Ishikawa (cell line): ENCODE measurements around the gene LUZP2.

Experiments used
- CEBPB ChIP-seq: IDR thresholded peaks from 2 replicates; pipeline ENCODE4 v1.6.1; 2012
- CREB1 ChIP-seq: IDR thresholded peaks from 2 replicates; pipeline ENCODE4 v1.6.1; 2012; ENCODE audit warnings: low read depth
- EP300 ChIP-seq: IDR thresholded peaks from 2 replicates; pipeline ENCODE4 v1.6.1; 2012; ENCODE audit warnings: borderline replicate concordance
- FOXM1 ChIP-seq: IDR thresholded peaks from 2 replicates; pipeline ENCODE4 v1.6.1; 2012; ENCODE audit warnings: low read depth, borderline replicate concordance
- RAD21 ChIP-seq: IDR thresholded peaks from 2 replicates; pipeline ENCODE4 v1.6.1; 2012; ENCODE audit warnings: low read depth
- TAF1 ChIP-seq: IDR thresholded peaks from 2 replicates; pipeline ENCODE4 v1.6.1; 2012; ENCODE audit warnings: low read depth, mild to moderate bottlenecking
- TEAD4 ChIP-seq: IDR thresholded peaks from 2 replicates; pipeline ENCODE4 v1.6.1; 2012
- TF ChIP-seq, protein P1 (sequence below): IDR thresholded peaks from 2 replicates; pipeline ENCODE4 v1.6.1; 2012; ENCODE audit warnings: low read depth, mild to moderate bottlenecking
- TF ChIP-seq, protein P2 (sequence below): IDR thresholded peaks from 2 replicates; pipeline ENCODE4 v1.6.1; 2012

DNA sequence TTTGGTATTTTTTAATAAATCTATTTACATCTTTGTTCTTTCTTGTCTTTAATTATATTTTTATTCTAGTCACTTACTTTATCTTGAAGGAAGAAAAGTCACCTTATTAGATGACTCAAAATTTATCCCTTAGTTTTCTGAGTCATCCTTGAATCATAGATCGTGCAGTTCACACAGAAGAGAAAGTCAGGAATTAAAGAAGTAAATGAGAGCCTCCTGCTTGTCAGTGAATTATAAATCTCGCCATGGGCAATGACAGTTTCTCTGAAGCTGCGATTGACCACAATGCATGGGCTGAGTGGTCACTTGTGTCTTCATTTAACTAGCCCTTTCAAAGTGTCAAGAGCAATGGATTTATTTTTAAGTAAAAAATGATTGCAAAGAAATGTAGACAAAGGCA is 91.2 kb downstream of the LUZP2 start:
- TF ChIP-seq RAD21 (no peak), EP300 (no peak), TAF1 (no peak), CEBPB (no peak), CREB1 (no peak), TEAD4 (no peak), FOXM1 (no peak)
- TF ChIP-seq, protein P1, sequence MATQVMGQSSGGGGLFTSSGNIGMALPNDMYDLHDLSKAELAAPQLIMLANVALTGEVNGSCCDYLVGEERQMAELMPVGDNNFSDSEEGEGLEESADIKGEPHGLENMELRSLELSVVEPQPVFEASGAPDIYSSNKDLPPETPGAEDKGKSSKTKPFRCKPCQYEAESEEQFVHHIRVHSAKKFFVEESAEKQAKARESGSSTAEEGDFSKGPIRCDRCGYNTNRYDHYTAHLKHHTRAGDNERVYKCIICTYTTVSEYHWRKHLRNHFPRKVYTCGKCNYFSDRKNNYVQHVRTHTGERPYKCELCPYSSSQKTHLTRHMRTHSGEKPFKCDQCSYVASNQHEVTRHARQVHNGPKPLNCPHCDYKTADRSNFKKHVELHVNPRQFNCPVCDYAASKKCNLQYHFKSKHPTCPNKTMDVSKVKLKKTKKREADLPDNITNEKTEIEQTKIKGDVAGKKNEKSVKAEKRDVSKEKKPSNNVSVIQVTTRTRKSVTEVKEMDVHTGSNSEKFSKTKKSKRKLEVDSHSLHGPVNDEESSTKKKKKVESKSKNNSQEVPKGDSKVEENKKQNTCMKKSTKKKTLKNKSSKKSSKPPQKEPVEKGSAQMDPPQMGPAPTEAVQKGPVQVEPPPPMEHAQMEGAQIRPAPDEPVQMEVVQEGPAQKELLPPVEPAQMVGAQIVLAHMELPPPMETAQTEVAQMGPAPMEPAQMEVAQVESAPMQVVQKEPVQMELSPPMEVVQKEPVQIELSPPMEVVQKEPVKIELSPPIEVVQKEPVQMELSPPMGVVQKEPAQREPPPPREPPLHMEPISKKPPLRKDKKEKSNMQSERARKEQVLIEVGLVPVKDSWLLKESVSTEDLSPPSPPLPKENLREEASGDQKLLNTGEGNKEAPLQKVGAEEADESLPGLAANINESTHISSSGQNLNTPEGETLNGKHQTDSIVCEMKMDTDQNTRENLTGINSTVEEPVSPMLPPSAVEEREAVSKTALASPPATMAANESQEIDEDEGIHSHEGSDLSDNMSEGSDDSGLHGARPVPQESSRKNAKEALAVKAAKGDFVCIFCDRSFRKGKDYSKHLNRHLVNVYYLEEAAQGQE, result no peak
- TF ChIP-seq, protein P2, sequence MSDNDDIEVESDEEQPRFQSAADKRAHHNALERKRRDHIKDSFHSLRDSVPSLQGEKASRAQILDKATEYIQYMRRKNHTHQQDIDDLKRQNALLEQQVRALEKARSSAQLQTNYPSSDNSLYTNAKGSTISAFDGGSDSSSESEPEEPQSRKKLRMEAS, result no peak
